LHCN-M2 (cell line): ENCODE measurements around the gene SOCS1. TPM values are rescaled to one million over a fixed set of nuclear protein-coding genes. Genes with fewer than 3 reads are reported as not detected.
A peak's percentile ranks its signal among the peaks of the same experiment; 100 is the strongest.
"Not testable (repeated sequence)": the region's sequence is repeated elsewhere in the genome, so short reads cannot be mapped to it uniquely, and the experiment has no call there.

Source experiments
- DNase-seq: peaks from one replicate; pipeline ENCODE4 v3.0.0-alpha.2; 2012; ENCODE audit warnings: low read depth
- polyA plus RNA-seq: library from polyadenylated mRNA; unstranded; fragments of >200 nt; gene quantifications from one replicate; pipeline ENCODE4 v1.2.1, GENCODE V29; 2012; ENCODE audit warnings: missing spikeins
- total RNA-seq: library from RNA; depleted of rRNA; stranded (reverse); fragments of >200 nt; gene quantifications from 2 replicates; pipeline ENCODE4 v1.2.3, GENCODE V29; 2014; rRNA removed

SOCS1 gene
- 0.51 and 0.98 TPM in 2 replicates for total RNA-seq
- 0.96 TPM for polyA plus RNA-seq

- DNase-seq = peak; percentile 76
These were observed at the start of gene SOCS1 for GRCh38 chr16:11255737-11256660. Gene SOCS1 (minus strand): TSS chr16:11256204. CDS start chr16:11255478, 726 bp downstream.

GRCh38 chr16:11303405-11304138 is 47.6 kb upstream of the SOCS1 start:
- DNase-seq = no peak

- DNase-seq = no peak
These were observed 47.0 kb upstream of the SOCS1 start for GRCh38 chr16:11302977-11303376.

- no peak for DNase-seq
These were observed 45.9 kb upstream of the SOCS1 start for GRCh38 chr16:11301645-11302501.

- DNase-seq = no peak
These were observed 44.5 kb upstream of the SOCS1 start for GRCh38 chr16:11300560-11300892.

GRCh38 chr16:11299865-11300559 is 44.0 kb upstream of the SOCS1 start:
- no peak for DNase-seq

GRCh38 chr16:11298950-11299547 is 43.0 kb upstream of the SOCS1 start:
- DNase-seq = not testable (repeated sequence)

GRCh38 chr16:11298143-11298900 is 42.3 kb upstream of the SOCS1 start:
- no peak for DNase-seq

- no peak for DNase-seq
These were observed 41.6 kb upstream of the SOCS1 start for GRCh38 chr16:11297492-11298142.

GRCh38 chr16:11296706-11297491 is 40.9 kb upstream of the SOCS1 start:
- DNase-seq = no peak

GRCh38 chr16:11296351-11296705 is 40.3 kb upstream of the SOCS1 start:
- DNase-seq = no peak

GRCh38 chr16:11295672-11296071 is 39.7 kb upstream of the SOCS1 start:
- no peak for DNase-seq

GRCh38 chr16:11292076-11292748 is 36.2 kb upstream of the SOCS1 start:
- DNase-seq = no peak

- no peak for DNase-seq
These were observed 35.2 kb upstream of the SOCS1 start for GRCh38 chr16:11291091-11291703.

- DNase-seq = no peak
These were observed 34.3 kb upstream of the SOCS1 start for GRCh38 chr16:11290102-11290893.

- DNase-seq = not testable (repeated sequence)
These were observed 33.7 kb upstream of the SOCS1 start for GRCh38 chr16:11289696-11290095.

GRCh38 chr16:11289202-11289601 is 33.2 kb upstream of the SOCS1 start:
- DNase-seq = no peak
